K562 (cell line): ENCODE data around the gene NRSN2. TPM values are rescaled to one million over a fixed set of nuclear protein-coding genes. Genes with fewer than 3 reads are reported as not detected.

Experiments used
- ATAC-seq: fragments of 200-7000 bp; cut with Tn5 transposase; 3 replicates; pipeline ENCODE4 v1.9.1; 2020; ENCODE audit warnings: moderate library complexity
- BruUV-seq: library from RNA; stranded (reverse); fragments of 400-500 nt; replicated peaks from 2 replicates; lab custom pipeline; 2021; lab: Mats Ljungman, UMichigan
- CTCF ChIA-PET: fragments of 300-600 bp; formaldehyde crosslinking; extraction: SDS; loops from one replicate; lab custom pipeline; 2021; ENCODE audit warnings: low intra/inter-chr PET ratio; lab: Yijun Ruan, JAX
- POLR2A ChIA-PET: fragments of 300-600, 350-650 bp; sonication (Branson Sonifier 250); formaldehyde crosslinking; extraction: SDS; loops from one replicate; lab custom pipeline; 2021; ENCODE audit warnings: antibody characterized with exemption, inconsistent platforms; lab: Yijun Ruan, JAX
- DNase-seq, 4 experiments: peaks; one replicate each; pipeline versions ENCODE4 v3.0.0 to v3.0.0-alpha.2; 2011 to 2018; ENCODE audit warnings: low spot score in 3 of 4, mixed read lengths in 3 of 4; ENCODE audit errors: extremely low read depth in 1 of 4
- FAIRE-seq: peaks from 2 replicates; lab custom pipeline; 2011; peaks lifted over from hg19 to GRCh38; lab: Jason Lieb, UNC
- H2AFZ ChIP-seq: 2 replicates; pipeline ENCODE4 v1.6.0; 2011; ENCODE audit warnings: low read depth, low read length, control low read depth, inconsistent platforms
- H3K27ac ChIP-seq: fragments of 200-600 bp; 3 replicates; pipeline ENCODE4 v1.8.0; 2011; ENCODE audit warnings: low read depth, mild to moderate bottlenecking, control low read depth, inconsistent platforms, low read length, moderate library complexity, mixed read lengths; ENCODE audit errors: extremely low read depth
- H3K27me3 ChIP-seq, 2 experiments: fragments of 300-600 bp in 1 of 2; 2 replicates in 1 of 2; 3 replicates in 1 of 2; pipeline versions ENCODE4 v1.6.0 to v1.8.0; 2011; ENCODE audit warnings: inconsistent platforms in 2 of 2, low read length in 2 of 2, mild to moderate bottlenecking in 1 of 2, mixed read lengths in 1 of 2, moderate library complexity in 1 of 2; ENCODE audit not compliant: control insufficient read depth in 2 of 2, insufficient read depth in 2 of 2
- H3K36me3 ChIP-seq: fragments of 300-600 bp; 3 replicates; pipeline ENCODE4 v1.8.0; 2011; ENCODE audit warnings: mild to moderate bottlenecking, low read length, inconsistent platforms; ENCODE audit not compliant: control insufficient read depth, insufficient read depth
- H3K4me1 ChIP-seq, 2 experiments: fragments of 200-600 bp in 1 of 2; replicated peaks in 1 of 2; 2 replicates in 1 of 2; 3 replicates in 1 of 2; pipeline versions ENCODE4 v1.5.1 to v1.8.0; 2011; ENCODE audit warnings: inconsistent platforms in 2 of 2, low read length in 2 of 2, mild to moderate bottlenecking in 1 of 2, mixed read lengths in 1 of 2, moderate library complexity in 1 of 2; ENCODE audit not compliant: control insufficient read depth in 2 of 2, insufficient read depth in 2 of 2
- H3K4me2 ChIP-seq: 2 replicates; pipeline ENCODE4 v1.6.1; 2011; ENCODE audit warnings: low read length, control low read depth, inconsistent platforms, mixed read lengths; ENCODE audit not compliant: insufficient read depth
- H3K4me3 ChIP-seq: fragments of 200-600 bp; sonication (generic), shearing (Covaris generic); 2 replicates; pipeline ENCODE4 v1.5.1; 2016; ENCODE audit warnings: control low read depth, inconsistent platforms
- H3K79me2 ChIP-seq: fragments of 200-600 bp; 3 replicates; pipeline ENCODE4 v1.8.0; 2011; ENCODE audit warnings: low read length, inconsistent platforms; ENCODE audit not compliant: control insufficient read depth, insufficient read depth
- H3K9ac ChIP-seq, 2 experiments: 2 replicates each; pipeline versions ENCODE4 v1.6.0 to v1.6.1; 2011; ENCODE audit warnings: low read depth in 2 of 2, low read length in 2 of 2, control low read depth in 1 of 2, inconsistent platforms in 1 of 2, mild to moderate bottlenecking in 1 of 2, mixed read lengths in 1 of 2; ENCODE audit not compliant: insufficient read depth in 1 of 2
- H3K9me1 ChIP-seq: one replicate; pipeline ENCODE4 v1.6.0; 2011; ENCODE audit warnings: inconsistent platforms, mild to moderate bottlenecking, low read length, moderate library complexity; ENCODE audit not compliant: control insufficient read depth, insufficient read depth
- H3K9me3 ChIP-seq: replicated peaks from 2 replicates; pipeline ENCODE4 v1.5.1; 2011; ENCODE audit warnings: low read depth, low read length, inconsistent platforms; ENCODE audit not compliant: control insufficient read depth, insufficient read depth
- H4K20me1 ChIP-seq: replicated peaks from 2 replicates; pipeline ENCODE4 v1.6.1; 2011; ENCODE audit warnings: low read length, inconsistent platforms, mixed read lengths; ENCODE audit not compliant: control insufficient read depth, insufficient read depth
- CEBPB ChIP-seq: fragments of 450-650 bp; IDR thresholded peaks from 2 replicates; pipeline ENCODE4 v1.6.1; 2016; ENCODE audit warnings: missing genetic modification characterization, missing compliant biosample characterization
- CEBPG ChIP-seq, 3 experiments: fragments of 200-800 bp in 1 of 3; sonication (Bioruptor generic) in 1 of 3; sonication (generic) in 1 of 3; formaldehyde crosslinking in 1 of 3; IDR thresholded peaks in 2 of 3; conservative IDR thresholded peaks in 1 of 3; 2 replicates each; pipeline versions ENCODE4 v1.6.1 to v1.8.0; 2016 to 2022; ENCODE audit warnings: missing compliant biosample characterization in 2 of 3, missing genetic modification characterization in 2 of 3, mild to moderate bottlenecking in 1 of 3, missing genetic modification reagents in 1 of 3
- SMARCB1 ChIP-seq: IDR thresholded peaks from 2 replicates; pipeline ENCODE4 v1.6.1; 2011; ENCODE audit warnings: improper control_type of control experiment, low read depth; ENCODE audit not compliant: insufficient read length
- TCF3 ChIP-seq: sonication (generic); formaldehyde crosslinking; IDR thresholded peaks from 2 replicates; pipeline ENCODE4 v1.4.0; 2020; ENCODE audit warnings: mild to moderate bottlenecking, missing genetic modification reagents
- USF1 ChIP-seq: sonication (generic); formaldehyde crosslinking; IDR thresholded peaks from 2 replicates; pipeline ENCODE4 v1.9.0; 2022; ENCODE audit warnings: mild to moderate bottlenecking, missing genetic modification reagents
- WGBS: fragments of 100-300 bp; shearing (Covaris generic); methylation state at CpG from one replicate; pipeline ENCODE4 v1.1.6; 2016; ENCODE audit warnings: low coverage, mixed read lengths; ENCODE audit not compliant: insufficient coverage; ENCODE audit errors: missing lambda C conversion rate; 5-methylcytosine and 5-hydroxymethylcytosine counted together
- in situ Hi-C: fragments of 300-500 bp; cut with MboI; formaldehyde crosslinking; loops from 4 replicates; pipeline ENCODE4 v1.15.0; 2018; ENCODE audit warnings: inconsistent platforms, mixed read lengths
- intact Hi-C: fragments of 100-400 bp; cut with micrococcal nuclease; formaldehyde crosslinking; loops from 2 replicates; pipeline ENCODE4 v1.14.2; 2022
- polyA plus RNA-seq, 8 experiments: library from polyadenylated mRNA; depleted of rRNA in 4 of 8; stranded (reverse) in 5 of 8; unstranded in 3 of 8; fragments of >200 nt; fragmentation: Nextera tagmentation in 2 of 8; fragmentation: Illumina TruSeq in 1 of 8; extraction: Ambion mirVana in 2 of 8; extraction: Trizol in 1 of 8; gene quantifications; 2 replicates each; pipeline versions ENCODE4 v1.2.1 to v1.2.3, GENCODE V29; 2011 to 2014; ENCODE audit warnings: inconsistent platforms in 1 of 8, missing spikeins in 1 of 8
- total RNA-seq, 7 experiments: library from RNA; depleted of rRNA in 6 of 7; stranded (reverse); fragments of >200 nt in 6 of 7; fragmentation: Illumina TruSeq in 2 of 7; extraction: Trizol in 2 of 7; gene quantifications; 2 replicates each; pipeline versions ENCODE4 v1.2.1 to v1.2.3, GENCODE V29; 2011 to 2021; ENCODE audit warnings: low replicate concordance in 1 of 7

Gene NRSN2
- total and polyA plus RNA-seq, 9 of the 15 experiments (the other 6 are each of a cell fraction or from before 2014, with no cell fraction given): 7.5 to 29.7 (median 11.1) TPM

GRCh38 chr20:310645-311044 lies 36.3 kb upstream of the NRSN2 start:
- Histone ChIP-seq H3K79me2 (no peaks in the 10 kb centered on the region), H3K27me3 (no peaks in the 10 kb centered on the region), H3K9me1 (no peaks in the 10 kb centered on the region), H3K27ac (no peak overlapping the region), H3K9me3 (no peaks in the 10 kb centered on the region), H3K4me3 (no peak overlapping the region), H2AFZ (no peak overlapping the region), H3K9ac (no peak overlapping the region), H4K20me1 (no peaks in the 10 kb centered on the region), H3K4me1 (peaks cover 0 to 4% of the 10 kb centered on the region in 2 experiments; a peak in 2 of 5 replicates), H3K36me3 (no peaks in the 10 kb centered on the region), H3K4me2 (no peak overlapping the region)
- no peak for TF ChIP-seq USF1 (CRISPR knock-in tag)
- TF ChIP-seq CEBPG (CRISPR knock-in tag; IDR thresholded peaks at IDR 0.05): no peak
- TF ChIP-seq CEBPG (tag; conservative IDR thresholded peaks at IDR 0.05 in 1 of 2, IDR thresholded peaks at IDR 0.05 in 1 of 2): peak in 1 of 2 experiments; percentile 63; a peak in 1 of 4 replicates
- peak; percentile 61 for TF ChIP-seq CEBPB (tag)
- intact Hi-C loops (no loop called here), in situ Hi-C loops (no loop called here)
- POLR2A ChIA-PET: no interaction called here
- BruUV-seq: no TSS peak
- CTCF ChIA-PET: no interaction called here
- FAIRE-seq (no peak), DNase-seq (no peak), ATAC-seq (no peak)
- 81% methylated on average over 7 of the region's 7 CpGs for WGBS

- 80% methylated on average over 7 of the region's 7 CpGs for WGBS
- Histone ChIP-seq H3K4me3 (no peak overlapping the region), H2AFZ (no peak overlapping the region), H3K27ac (no peak overlapping the region), H3K9ac (no peak overlapping the region), H3K4me2 (no peak overlapping the region), H4K20me1 (no peaks in the 10 kb centered on the region), H3K27me3 (no peaks in the 10 kb centered on the region), H3K4me1 (peaks cover 0 to 4% of the 10 kb centered on the region in 2 experiments; a peak in 2 of 5 replicates), H3K79me2 (no peaks in the 10 kb centered on the region), H3K9me1 (no peaks in the 10 kb centered on the region), H3K36me3 (no peaks in the 10 kb centered on the region), H3K9me3 (no peaks in the 10 kb centered on the region)
- in situ Hi-C loops: no loop called here
- ChIA-PET CTCF (no interaction called here), POLR2A (interaction anchor here (1.1 to 2.4 kb wide), 2 partner anchors 11 to 12 kb away, joined by 5 to 9 read pairs; no protein-coding TSS in a partner anchor)
- no TSS peak for BruUV-seq
- DNase-seq (no peak), ATAC-seq (no peak), FAIRE-seq (no peak)
- TF ChIP-seq SMARCB1 (no peak), TCF3 (CRISPR knock-in tag) (no peak)
- intact Hi-C loops: no loop called here
Observed at GRCh38 chr20:311609-312008, 35.3 kb upstream of the NRSN2 start.
